Erythroblast (primary cell): ENCODE results near the gene SPATA31D3.
"Not testable (repeated sequence)": the region's sequence is repeated elsewhere in the genome, so short reads cannot be mapped to it uniquely, and the experiment has no call there.

Experiments
- GATA1 ChIP-seq: IDR thresholded peaks from 2 replicates; pipeline ENCODE4 v1.6.1; 2011; ENCODE audit warnings: low read depth, mild to moderate bottlenecking, control low read depth, low read length, moderate library complexity
- POLR2A ChIP-seq: IDR thresholded peaks from 2 replicates; pipeline ENCODE4 v1.6.1; 2011; ENCODE audit warnings: mild to moderate bottlenecking, low read length

DNA sequence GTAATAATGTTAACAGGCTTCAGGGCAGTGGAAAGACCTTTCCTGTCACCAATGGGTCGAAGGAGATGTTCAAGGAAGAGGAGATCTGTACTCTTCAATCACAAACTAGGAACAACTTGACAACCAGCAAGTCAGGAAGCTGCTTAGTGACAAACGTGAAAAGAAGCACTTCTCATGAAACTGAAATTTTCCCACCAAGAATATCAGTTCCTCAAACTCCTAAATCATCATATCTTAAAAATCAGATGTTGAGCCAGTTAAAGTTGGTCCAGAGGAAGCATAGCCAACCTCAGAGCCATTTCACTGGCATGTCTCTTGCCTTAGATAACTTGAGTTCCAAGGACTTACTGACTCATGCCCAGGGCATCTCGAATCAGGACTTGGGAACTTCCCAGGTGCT lies 24.8 kb upstream of the SPATA31D3 start:
- not testable (repeated sequence) for TF ChIP-seq POLR2A, GATA1
